GM12878 (cell line): ENCODE data around the gene MIOS. TPM values are rescaled to one million over a fixed set of nuclear protein-coding genes. Genes with fewer than 3 reads are reported as not detected.

Experiments
- ATAC-seq: fragments of 200-7000 bp; cut with Tn5 transposase; 3 replicates; pipeline ENCODE4 v1.9.1; 2020; ENCODE audit warnings: mild to moderate bottlenecking, moderate library complexity
- BruUV-seq: library from RNA; stranded (reverse); fragments of 400-500 nt; replicated peaks from 2 replicates; lab custom pipeline; 2021; lab: Mats Ljungman, UMichigan
- CTCF ChIA-PET: fragments of 300-600 bp; sonication (Branson Sonifier 250); formaldehyde crosslinking; extraction: SDS; loops from one replicate; lab custom pipeline; 2021; ENCODE audit warnings: inconsistent platforms; lab: Yijun Ruan, JAX
- POLR2A ChIA-PET: fragments of 350-600 bp; formaldehyde crosslinking; extraction: SDS; loops from one replicate; lab custom pipeline; 2021; ENCODE audit warnings: inconsistent platforms; lab: Charles Lee
- RAD21 ChIA-PET: fragments of 300-600 bp; sonication (Branson Sonifier 250); formaldehyde crosslinking; loops from one replicate; lab custom pipeline; 2023; ENCODE audit warnings: antibody characterized with exemption; ENCODE audit not compliant: unreplicated experiment; lab: Charles Lee
- SMC1A ChIA-PET: fragments of 300-600 bp; sonication (Branson Sonifier 250); formaldehyde crosslinking; loops from one replicate; lab custom pipeline; 2023; ENCODE audit not compliant: unreplicated experiment, uncharacterized antibody; lab: Charles Lee
- DNase-seq: peaks from one replicate; pipeline ENCODE4 v3.0.0-alpha.2; 2011; ENCODE audit warnings: low read depth, low spot score
- FAIRE-seq: peaks from 3 replicates; lab custom pipeline; 2011; peaks lifted over from hg19 to GRCh38; lab: Jason Lieb, UNC
- H2AFZ ChIP-seq: 2 replicates; pipeline ENCODE4 v1.6.0; 2011; ENCODE audit warnings: low read depth, low read length, control low read depth; ENCODE audit not compliant: control insufficient read depth
- H3K27ac ChIP-seq: 2 replicates; pipeline ENCODE4 v1.5.1; 2011; ENCODE audit warnings: control low read depth; ENCODE audit not compliant: control insufficient read depth, insufficient read depth
- H3K27me3 ChIP-seq, 2 experiments: replicated peaks in 1 of 2; 2 replicates each; pipeline versions ENCODE4 v1.6.0 to v1.6.1; 2011; ENCODE audit warnings: low read length in 1 of 2; ENCODE audit not compliant: control insufficient read depth in 2 of 2, insufficient read depth in 2 of 2
- H3K36me3 ChIP-seq, 2 experiments: 2 replicates each; pipeline ENCODE4 v1.5.1; 2011; ENCODE audit warnings: low read length in 1 of 2; ENCODE audit not compliant: control insufficient read depth in 2 of 2, insufficient read depth in 2 of 2
- H3K4me1 ChIP-seq: 2 replicates; pipeline ENCODE4 v1.6.1; 2011; ENCODE audit warnings: mild to moderate bottlenecking, low read length, moderate library complexity, mixed read lengths; ENCODE audit not compliant: control insufficient read depth, insufficient read depth
- H3K4me2 ChIP-seq: 2 replicates; pipeline ENCODE4 v1.6.0; 2011; ENCODE audit warnings: control low read depth; ENCODE audit not compliant: control insufficient read depth, insufficient read depth
- H3K4me3 ChIP-seq: fragments of 200-600 bp; sonication (generic); 2 replicates; pipeline ENCODE4 v1.5.1; 2016
- H3K79me2 ChIP-seq: 2 replicates; pipeline ENCODE4 v1.6.0; 2011; ENCODE audit warnings: low read length; ENCODE audit not compliant: control insufficient read depth, insufficient read depth
- H3K9ac ChIP-seq: 2 replicates; pipeline ENCODE4 v1.8.0; 2011; ENCODE audit warnings: low read length, control low read depth, mixed read lengths; ENCODE audit not compliant: control insufficient read depth, insufficient read depth
- H3K9me3 ChIP-seq: replicated peaks from 3 replicates; pipeline ENCODE4 v1.5.1; 2011; ENCODE audit warnings: mild to moderate bottlenecking, low read length; ENCODE audit not compliant: control insufficient read depth, insufficient read depth
- H4K20me1 ChIP-seq: 2 replicates; pipeline ENCODE4 v1.6.0; 2011; ENCODE audit not compliant: control insufficient read depth, insufficient read depth
- ASH2L ChIP-seq: fragments of 300-600, 200-600 bp; sonication (generic); IDR thresholded peaks from 2 replicates; pipeline ENCODE4 v1.6.1; 2017; ENCODE audit warnings: low read depth, mild to moderate bottlenecking, borderline replicate concordance
- BCL11A ChIP-seq: IDR thresholded peaks from 2 replicates; pipeline ENCODE4 v1.6.1; 2011; ENCODE audit warnings: low read depth, low read length
- BHLHE40 ChIP-seq, 2 experiments: fragments of 450-650 bp in 1 of 2; IDR thresholded peaks; 2 replicates each; pipeline ENCODE4 v1.6.1; 2011 to 2017; ENCODE audit warnings: low read depth in 2 of 2, borderline replicate concordance in 1 of 2, improper control_type of control experiment in 1 of 2, low read length in 1 of 2, mild to moderate bottlenecking in 1 of 2
- CHD1 ChIP-seq: IDR thresholded peaks from 2 replicates; pipeline ENCODE4 v1.6.1; 2012; ENCODE audit warnings: low read depth, low read length, improper control_type of control experiment
- CREM ChIP-seq: IDR thresholded peaks from 2 replicates; pipeline ENCODE4 v1.6.1; 2014; ENCODE audit warnings: antibody characterized with exemption, low read depth
- FOXM1 ChIP-seq: IDR thresholded peaks from 2 replicates; pipeline ENCODE4 v1.6.1; 2012; ENCODE audit warnings: low read depth, mild to moderate bottlenecking, inconsistent platforms, low read length, moderate library complexity
- HDAC6 ChIP-seq: fragments of 200-600 bp; sonication (generic); IDR thresholded peaks from one replicate; pipeline ENCODE4 v1.8.0; 2017; ENCODE audit warnings: antibody characterized with exemption; ENCODE audit not compliant: unreplicated experiment
- IKZF2 ChIP-seq, 2 experiments: fragments of 450-650 bp; IDR thresholded peaks; 2 replicates each; pipeline ENCODE4 v1.6.1; 2017; ENCODE audit warnings: mild to moderate bottlenecking in 2 of 2, moderate library complexity in 2 of 2
- JUND ChIP-seq: IDR thresholded peaks from 2 replicates; pipeline ENCODE4 v1.6.1; 2012; ENCODE audit warnings: low read depth, mild to moderate bottlenecking, low read length, improper control_type of control experiment, moderate library complexity
- LARP7 ChIP-seq: fragments of 450-650 bp; IDR thresholded peaks from 2 replicates; pipeline ENCODE4 v1.6.1; 2017; ENCODE audit warnings: mild to moderate bottlenecking
- MYB ChIP-seq: fragments of 150-350 bp; IDR thresholded peaks from 2 replicates; pipeline ENCODE4 v1.6.1; 2014; ENCODE audit warnings: mild to moderate bottlenecking, low read depth, low read length, borderline replicate concordance
- NFXL1 ChIP-seq: fragments of 450-650 bp; IDR thresholded peaks from 2 replicates; pipeline ENCODE4 v1.6.1; 2017; ENCODE audit warnings: antibody characterized with exemption, mild to moderate bottlenecking, borderline replicate concordance
- NR2F1 ChIP-seq: fragments of 450-650 bp; conservative IDR thresholded peaks from 2 replicates; pipeline ENCODE4 v1.6.1; 2017; ENCODE audit warnings: mild to moderate bottlenecking
- POLR2AphosphoS5 ChIP-seq: IDR thresholded peaks from 2 replicates; pipeline ENCODE4 v1.6.1; 2011; ENCODE audit warnings: mild to moderate bottlenecking, low read length, inconsistent platforms
- RAD21 ChIP-seq: IDR thresholded peaks from 2 replicates; pipeline ENCODE4 v1.6.1; 2011; ENCODE audit warnings: mild to moderate bottlenecking, low read depth, low read length, moderate library complexity; ENCODE audit not compliant: insufficient read depth
- RBBP5 ChIP-seq: fragments of 200-600 bp; sonication (generic); conservative IDR thresholded peaks from 2 replicates; pipeline ENCODE4 v1.6.1; 2016
- SMAD5 ChIP-seq: IDR thresholded peaks from 2 replicates; pipeline ENCODE4 v1.6.1; 2016; ENCODE audit warnings: antibody characterized with exemption, low read depth
- WGBS: methylation state at CpG from one replicate; pipeline ENCODE4 v1.1.6; 2016; ENCODE audit warnings: low lambda C conversion rate; ENCODE audit not compliant: insufficient replicate concordance, insufficient coverage; ENCODE audit errors: missing lambda C conversion rate; 5-methylcytosine and 5-hydroxymethylcytosine counted together
- in situ Hi-C: fragments of 300-500 bp; cut with MboI; formaldehyde crosslinking; loops from 9 replicates; pipeline ENCODE4 v1.14.3; 2018; ENCODE audit warnings: mixed read lengths
- intact Hi-C: fragments of 100-400 bp; cut with micrococcal nuclease; formaldehyde crosslinking; loops from one replicate; pipeline ENCODE4 v1.14.2; 2022; ENCODE audit not compliant: unreplicated experiment
- polyA plus RNA-seq, 11 experiments: library from polyadenylated mRNA; depleted of rRNA in 4 of 11; unstranded in 6 of 11; stranded (reverse) in 5 of 11; fragments of >200 nt; fragmentation: Nextera tagmentation in 4 of 11; fragmentation: Illumina TruSeq in 1 of 11; extraction: Ambion mirVana in 4 of 11; extraction: Trizol in 1 of 11; gene quantifications; 1 replicate in 1 of 11; 2 replicates in 10 of 11; pipeline versions ENCODE4 v1.2.1 to v1.2.3, GENCODE V29; 2011 to 2016; ENCODE audit warnings: inconsistent platforms in 2 of 11, missing spikeins in 2 of 11, low read depth in 1 of 11
- total RNA-seq, 4 experiments: library from RNA; depleted of rRNA in 3 of 4; stranded (reverse); fragments of >200 nt in 3 of 4; fragmentation: Illumina TruSeq in 1 of 4; extraction: Trizol in 1 of 4; gene quantifications; 2 replicates each; pipeline versions ENCODE4 v1.2.1 to v1.2.3, GENCODE V29; 2013 to 2021
- TF ChIP-seq, protein P1 (sequence below): fragments of 450-650 bp; IDR thresholded peaks from 2 replicates; pipeline ENCODE4 v1.6.1; 2018; ENCODE audit warnings: mild to moderate bottlenecking, low read depth, moderate library complexity; ENCODE audit not compliant: partially characterized antibody
- TF ChIP-seq, protein P2 (sequence below): fragments of 450-650 bp; formaldehyde crosslinking; IDR thresholded peaks from 2 replicates; pipeline ENCODE4 v1.5.0; 2022; ENCODE audit warnings: mild to moderate bottlenecking, missing genetic modification characterization

Gene MIOS
- total and polyA plus RNA-seq, 10 of the 15 experiments (the other 5 are each of a cell fraction or from before 2014, with no cell fraction given) = 13.1 to 94.9 (median 54.2) TPM

DNA sequence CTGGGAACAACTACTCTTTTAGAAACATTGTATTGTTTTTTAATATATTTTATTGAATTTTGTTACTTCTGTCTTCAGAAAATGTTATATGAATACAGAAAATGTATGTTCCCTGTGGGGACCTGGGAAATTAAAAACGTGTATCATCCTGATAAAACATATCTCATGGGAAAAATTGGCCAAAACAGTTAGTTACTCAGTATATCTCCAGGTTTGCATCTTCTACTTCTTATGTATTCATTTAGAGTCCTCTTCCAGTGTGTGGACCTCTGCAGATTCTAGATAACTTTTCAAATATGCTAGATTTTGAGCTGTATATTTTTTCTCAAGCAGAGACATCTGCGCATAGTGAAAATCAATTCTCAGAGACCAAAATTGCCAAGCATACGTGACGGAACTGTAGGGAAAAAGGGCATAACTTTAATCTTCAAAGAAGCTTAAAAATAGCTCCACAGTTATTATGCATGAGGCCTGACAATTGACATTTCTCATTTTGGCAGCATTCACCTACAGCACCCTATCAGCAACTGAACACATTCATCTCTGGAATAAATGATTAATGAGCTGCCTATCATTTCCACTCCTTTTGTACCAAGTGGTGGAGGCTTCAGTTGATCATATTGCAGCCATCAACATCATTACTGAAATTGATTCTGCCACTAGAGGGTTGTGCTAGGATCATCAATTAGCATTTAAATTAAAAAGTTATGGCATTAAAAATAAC is 47.5 kb downstream of the MIOS start (continued):
- TF ChIP-seq RAD21 = no peak
- no peak for TF ChIP-seq NR2F1
- TF ChIP-seq MYB = no peak
- no peak for TF ChIP-seq CHD1
- no peak for TF ChIP-seq ASH2L
- TF ChIP-seq IKZF2 (IDR thresholded peaks at IDR 0.05) = no peak

DNA sequence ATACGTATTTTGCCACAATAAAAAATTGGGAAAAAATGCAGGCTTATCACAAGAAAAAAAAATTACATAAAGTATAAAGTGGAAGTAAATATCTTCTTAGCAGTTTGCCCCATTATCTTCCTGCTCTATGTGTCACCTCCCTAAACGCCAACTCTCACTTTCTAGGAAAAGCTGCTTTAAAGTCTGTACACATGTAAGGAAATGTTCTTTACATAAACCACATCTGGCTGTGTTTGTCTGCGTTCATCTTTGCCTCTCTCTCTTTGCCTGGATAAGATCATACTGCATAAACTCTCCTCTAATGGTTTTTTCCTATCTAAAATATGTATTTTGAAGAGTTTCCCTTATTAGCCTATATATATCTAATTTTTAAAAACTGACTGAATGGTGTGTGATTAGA is 50.9 kb downstream of the MIOS start:
- no peak for FAIRE-seq
- no peak overlapping the region for H2AFZ ChIP-seq
- ChIA-PET POLR2A (no interaction called here), RAD21 (no interaction called here), SMC1A (no interaction called here), CTCF (no interaction called here)
- H3K9ac ChIP-seq = no peak overlapping the region
- intact Hi-C loops (no loop called here), in situ Hi-C loops (no loop called here)
- H3K27ac ChIP-seq = no peak overlapping the region
- no peaks in the 10 kb centered on the region for H3K36me3 ChIP-seq
- no peaks in the 10 kb centered on the region for H4K20me1 ChIP-seq
- no TSS peak for BruUV-seq
- no peak overlapping the region for H3K4me3 ChIP-seq
- H3K9me3 ChIP-seq = no peaks in the 10 kb centered on the region
- no peaks in the 10 kb centered on the region for H3K79me2 ChIP-seq
- H3K4me1 ChIP-seq = no peaks in the 10 kb centered on the region
- WGBS = 38% methylated on average over 3 of the region's 3 CpGs
- no peak for DNase-seq
- no peaks in the 10 kb centered on the region for H3K27me3 ChIP-seq
- no peak overlapping the region for H3K4me2 ChIP-seq
- no peak for ATAC-seq
- TF ChIP-seq LARP7 (no peak), RAD21 (no peak), CREM (no peak), BHLHE40 (IDR thresholded peaks at IDR 0.05; ENCODE audit: borderline replicate concordance in 1 of 2, low read depth in 2 of 2, low read length in 1 of 2) (no peak), POLR2AphosphoS5 (no peak), SMAD5 (no peak), HDAC6 (no peak), NFXL1 (no peak), JUND (no peak), RBBP5 (no peak), BCL11A (no peak), FOXM1 (no peak)
- TF ChIP-seq, protein P1, sequence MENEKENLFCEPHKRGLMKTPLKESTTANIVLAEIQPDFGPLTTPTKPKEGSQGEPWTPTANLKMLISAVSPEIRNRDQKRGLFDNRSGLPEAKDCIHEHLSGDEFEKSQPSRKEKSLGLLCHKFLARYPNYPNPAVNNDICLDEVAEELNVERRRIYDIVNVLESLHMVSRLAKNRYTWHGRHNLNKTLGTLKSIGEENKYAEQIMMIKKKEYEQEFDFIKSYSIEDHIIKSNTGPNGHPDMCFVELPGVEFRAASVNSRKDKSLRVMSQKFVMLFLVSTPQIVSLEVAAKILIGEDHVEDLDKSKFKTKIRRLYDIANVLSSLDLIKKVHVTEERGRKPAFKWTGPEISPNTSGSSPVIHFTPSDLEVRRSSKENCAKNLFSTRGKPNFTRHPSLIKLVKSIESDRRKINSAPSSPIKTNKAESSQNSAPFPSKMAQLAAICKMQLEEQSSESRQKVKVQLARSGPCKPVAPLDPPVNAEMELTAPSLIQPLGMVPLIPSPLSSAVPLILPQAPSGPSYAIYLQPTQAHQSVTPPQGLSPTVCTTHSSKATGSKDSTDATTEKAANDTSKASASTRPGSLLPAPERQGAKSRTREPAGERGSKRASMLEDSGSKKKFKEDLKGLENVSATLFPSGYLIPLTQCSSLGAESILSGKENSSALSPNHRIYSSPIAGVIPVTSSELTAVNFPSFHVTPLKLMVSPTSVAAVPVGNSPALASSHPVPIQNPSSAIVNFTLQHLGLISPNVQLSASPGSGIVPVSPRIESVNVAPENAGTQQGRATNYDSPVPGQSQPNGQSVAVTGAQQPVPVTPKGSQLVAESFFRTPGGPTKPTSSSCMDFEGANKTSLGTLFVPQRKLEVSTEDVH = no peak
- TF ChIP-seq, protein P2, sequence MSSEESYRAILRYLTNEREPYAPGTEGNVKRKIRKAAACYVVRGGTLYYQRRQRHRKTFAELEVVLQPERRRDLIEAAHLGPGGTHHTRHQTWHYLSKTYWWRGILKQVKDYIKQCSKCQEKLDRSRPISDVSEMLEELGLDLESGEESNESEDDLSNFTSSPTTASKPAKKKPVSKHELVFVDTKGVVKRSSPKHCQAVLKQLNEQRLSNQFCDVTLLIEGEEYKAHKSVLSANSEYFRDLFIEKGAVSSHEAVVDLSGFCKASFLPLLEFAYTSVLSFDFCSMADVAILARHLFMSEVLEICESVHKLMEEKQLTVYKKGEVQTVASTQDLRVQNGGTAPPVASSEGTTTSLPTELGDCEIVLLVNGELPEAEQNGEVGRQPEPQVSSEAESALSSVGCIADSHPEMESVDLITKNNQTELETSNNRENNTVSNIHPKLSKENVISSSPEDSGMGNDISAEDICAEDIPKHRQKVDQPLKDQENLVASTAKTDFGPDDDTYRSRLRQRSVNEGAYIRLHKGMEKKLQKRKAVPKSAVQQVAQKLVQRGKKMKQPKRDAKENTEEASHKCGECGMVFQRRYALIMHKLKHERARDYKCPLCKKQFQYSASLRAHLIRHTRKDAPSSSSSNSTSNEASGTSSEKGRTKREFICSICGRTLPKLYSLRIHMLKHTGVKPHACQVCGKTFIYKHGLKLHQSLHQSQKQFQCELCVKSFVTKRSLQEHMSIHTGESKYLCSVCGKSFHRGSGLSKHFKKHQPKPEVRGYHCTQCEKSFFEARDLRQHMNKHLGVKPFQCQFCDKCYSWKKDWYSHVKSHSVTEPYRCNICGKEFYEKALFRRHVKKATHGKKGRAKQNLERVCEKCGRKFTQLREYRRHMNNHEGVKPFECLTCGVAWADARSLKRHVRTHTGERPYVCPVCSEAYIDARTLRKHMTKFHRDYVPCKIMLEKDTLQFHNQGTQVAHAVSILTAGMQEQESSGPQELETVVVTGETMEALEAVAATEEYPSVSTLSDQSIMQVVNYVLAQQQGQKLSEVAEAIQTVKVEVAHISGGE (CRISPR knock-in tag) = no peak
